HEK293 (cell line): ENCODE results near the gene STON2.

Source experiments
- CTCF ChIA-PET: fragments of 350-600 bp; formaldehyde crosslinking; extraction: SDS; loops from one replicate; lab custom pipeline; 2021; ENCODE audit warnings: antibody characterized with exemption; lab: Yijun Ruan, JAX
- POLR2A ChIA-PET: fragments of 300-600 bp; formaldehyde crosslinking; extraction: SDS; loops from one replicate; lab custom pipeline; 2020; ENCODE audit warnings: antibody characterized with exemption, inconsistent platforms; lab: Yijun Ruan, JAX
- H3K27ac ChIP-seq: fragments of 200-500 bp; sonication (Bioruptor generic); 2 replicates; pipeline ENCODE4 v1.5.1; 2014; ENCODE audit warnings: low read depth, low read length, control low read depth, inconsistent platforms; ENCODE audit errors: extremely low read depth
- H3K36me3 ChIP-seq, 2 experiments: fragments of 200-500 bp in 1 of 2; sonication (Bioruptor generic) in 1 of 2; 1 replicate in 1 of 2; 2 replicates in 1 of 2; pipeline ENCODE4 v1.5.1; 2014 to 2017; ENCODE audit warnings: inconsistent platforms in 2 of 2, low read length in 2 of 2; ENCODE audit not compliant: control insufficient read depth in 2 of 2, insufficient read depth in 1 of 2
- H3K4me1 ChIP-seq: fragments of 200-500 bp; sonication (Bioruptor generic); 2 replicates; pipeline ENCODE4 v1.5.1; 2014; ENCODE audit warnings: mild to moderate bottlenecking, low read length, inconsistent platforms; ENCODE audit not compliant: control insufficient read depth, insufficient read depth
- H3K4me3 ChIP-seq: 2 replicates; pipeline ENCODE4 v1.5.1; 2011; ENCODE audit warnings: low read depth, mild to moderate bottlenecking, control low read depth, low read length, moderate library complexity
- H3K9me3 ChIP-seq: fragments of 200-500 bp; sonication (Bioruptor generic); 2 replicates; pipeline ENCODE4 v1.5.1; 2014; ENCODE audit warnings: low read depth, low read length, inconsistent platforms; ENCODE audit not compliant: control insufficient read depth, insufficient read depth
- FEZF1 ChIP-seq: fragments of 450-650 bp; formaldehyde crosslinking; IDR thresholded peaks from 2 replicates; pipeline ENCODE4 v1.5.1; 2016; ENCODE audit warnings: missing biosample characterization, missing genetic modification characterization
- GLIS1 ChIP-seq: fragments of 450-650 bp; formaldehyde crosslinking; IDR thresholded peaks from 2 replicates; pipeline ENCODE4 v1.5.1; 2016; ENCODE audit warnings: missing biosample characterization, missing genetic modification characterization
- HOXD13 ChIP-seq: sonication (generic); formaldehyde crosslinking; IDR thresholded peaks from 2 replicates; pipeline ENCODE4 v1.8.0; 2022; ENCODE audit warnings: missing genetic modification reagents, borderline replicate concordance
- IKZF3 ChIP-seq: fragments of 450-650 bp; IDR thresholded peaks from 2 replicates; pipeline ENCODE4 v1.5.0; 2018; ENCODE audit warnings: missing biosample characterization, mild to moderate bottlenecking, missing genetic modification characterization, moderate library complexity
- KLF7 ChIP-seq: fragments of 450-650 bp; formaldehyde crosslinking; IDR thresholded peaks from 2 replicates; pipeline ENCODE4 v1.5.1; 2016; ENCODE audit warnings: missing biosample characterization, missing genetic modification characterization, borderline replicate concordance
- SP7 ChIP-seq: fragments of 450-650 bp; formaldehyde crosslinking; IDR thresholded peaks from 2 replicates; pipeline ENCODE4 v1.5.1; 2016; ENCODE audit warnings: missing biosample characterization, missing genetic modification characterization
- TRIM28 ChIP-seq: IDR thresholded peaks from 2 replicates; pipeline ENCODE4 v1.6.1; 2011; ENCODE audit warnings: low read length, control low read depth, borderline replicate concordance
- ZBTB20 ChIP-seq: fragments of 450-650 bp; formaldehyde crosslinking; IDR thresholded peaks from 2 replicates; pipeline ENCODE4 v1.5.1; 2016; ENCODE audit warnings: missing biosample characterization, missing genetic modification characterization
- ZBTB8A ChIP-seq: fragments of 450-650 bp; formaldehyde crosslinking; IDR thresholded peaks from 2 replicates; pipeline ENCODE4 v1.5.1; 2016; ENCODE audit warnings: missing biosample characterization, missing genetic modification characterization
- ZIC2 ChIP-seq: fragments of 450-650 bp; formaldehyde crosslinking; IDR thresholded peaks from 2 replicates; pipeline ENCODE4 v1.5.1; 2016; ENCODE audit warnings: missing biosample characterization, missing genetic modification characterization
- ZNF114 ChIP-seq: fragments of 450-650 bp; formaldehyde crosslinking; IDR thresholded peaks from 2 replicates; pipeline ENCODE4 v1.5.0; 2017; ENCODE audit warnings: missing biosample characterization, missing genetic modification characterization
- ZNF133 ChIP-seq: fragments of 450-650 bp; formaldehyde crosslinking; IDR thresholded peaks from 2 replicates; pipeline ENCODE4 v1.5.1; 2016; ENCODE audit warnings: missing biosample characterization, missing genetic modification characterization
- ZNF169 ChIP-seq: fragments of 450-650 bp; formaldehyde crosslinking; IDR thresholded peaks from 2 replicates; pipeline ENCODE4 v1.5.1; 2016; ENCODE audit warnings: missing biosample characterization, missing genetic modification characterization
- ZNF175 ChIP-seq: fragments of 450-650 bp; formaldehyde crosslinking; IDR thresholded peaks from 2 replicates; pipeline ENCODE4 v1.5.1; 2016; ENCODE audit warnings: missing biosample characterization, missing genetic modification characterization
- ZNF223 ChIP-seq: fragments of 450-650 bp; formaldehyde crosslinking; IDR thresholded peaks from 2 replicates; pipeline ENCODE4 v1.5.1; 2016; ENCODE audit warnings: missing biosample characterization, missing genetic modification characterization
- ZNF24 ChIP-seq: fragments of 450-650 bp; formaldehyde crosslinking; IDR thresholded peaks from 2 replicates; pipeline ENCODE4 v1.5.1; 2016; ENCODE audit warnings: missing biosample characterization, missing genetic modification characterization
- ZNF292 ChIP-seq: fragments of 450-650 bp; formaldehyde crosslinking; IDR thresholded peaks from 2 replicates; pipeline ENCODE4 v1.5.1; 2016; ENCODE audit warnings: low read depth, missing biosample characterization, missing genetic modification characterization, borderline replicate concordance
- ZNF311 ChIP-seq: fragments of 450-650 bp; formaldehyde crosslinking; IDR thresholded peaks from 2 replicates; pipeline ENCODE4 v1.5.1; 2017; ENCODE audit warnings: missing biosample characterization, missing genetic modification characterization, borderline replicate concordance
- ZNF404 ChIP-seq: fragments of 450-650 bp; formaldehyde crosslinking; IDR thresholded peaks from 2 replicates; pipeline ENCODE4 v1.5.1; 2017; ENCODE audit warnings: missing biosample characterization, missing genetic modification characterization
- ZNF600 ChIP-seq: fragments of 450-650 bp; formaldehyde crosslinking; IDR thresholded peaks from 2 replicates; pipeline ENCODE4 v1.5.1; 2016; ENCODE audit warnings: missing biosample characterization, missing genetic modification characterization
- ZNF664 ChIP-seq: fragments of 450-650 bp; formaldehyde crosslinking; IDR thresholded peaks from 2 replicates; pipeline ENCODE4 v1.5.1; 2016; ENCODE audit warnings: missing biosample characterization, missing genetic modification characterization
- ZNF692 ChIP-seq: fragments of 450-650 bp; formaldehyde crosslinking; IDR thresholded peaks from 2 replicates; pipeline ENCODE4 v1.5.1; 2016; ENCODE audit warnings: missing biosample characterization, missing genetic modification characterization
- ZNF843 ChIP-seq: fragments of 450-650 bp; formaldehyde crosslinking; IDR thresholded peaks from 2 replicates; pipeline ENCODE4 v1.5.1; 2016; ENCODE audit warnings: missing biosample characterization, missing genetic modification characterization
- ZSCAN30 ChIP-seq: fragments of 450-650 bp; IDR thresholded peaks from 2 replicates; pipeline ENCODE4 v1.5.1; 2018; ENCODE audit warnings: missing biosample characterization, mild to moderate bottlenecking, missing genetic modification characterization, moderate library complexity
- TF ChIP-seq, protein P1 (sequence below): fragments of 450-650 bp; IDR thresholded peaks from 2 replicates; pipeline ENCODE4 v1.5.1; 2018; ENCODE audit warnings: missing biosample characterization, mild to moderate bottlenecking, missing genetic modification characterization
- TF ChIP-seq, protein P2 (sequence below): fragments of 450-650 bp; formaldehyde crosslinking; IDR thresholded peaks from 2 replicates; pipeline ENCODE4 v1.5.1; 2016; ENCODE audit warnings: missing biosample characterization, missing genetic modification characterization
- TF ChIP-seq, protein P3 (sequence below): fragments of 450-650 bp; formaldehyde crosslinking; IDR thresholded peaks from 2 replicates; pipeline ENCODE4 v1.5.1; 2017; ENCODE audit warnings: missing biosample characterization, missing genetic modification characterization

Gene STON2

DNA sequence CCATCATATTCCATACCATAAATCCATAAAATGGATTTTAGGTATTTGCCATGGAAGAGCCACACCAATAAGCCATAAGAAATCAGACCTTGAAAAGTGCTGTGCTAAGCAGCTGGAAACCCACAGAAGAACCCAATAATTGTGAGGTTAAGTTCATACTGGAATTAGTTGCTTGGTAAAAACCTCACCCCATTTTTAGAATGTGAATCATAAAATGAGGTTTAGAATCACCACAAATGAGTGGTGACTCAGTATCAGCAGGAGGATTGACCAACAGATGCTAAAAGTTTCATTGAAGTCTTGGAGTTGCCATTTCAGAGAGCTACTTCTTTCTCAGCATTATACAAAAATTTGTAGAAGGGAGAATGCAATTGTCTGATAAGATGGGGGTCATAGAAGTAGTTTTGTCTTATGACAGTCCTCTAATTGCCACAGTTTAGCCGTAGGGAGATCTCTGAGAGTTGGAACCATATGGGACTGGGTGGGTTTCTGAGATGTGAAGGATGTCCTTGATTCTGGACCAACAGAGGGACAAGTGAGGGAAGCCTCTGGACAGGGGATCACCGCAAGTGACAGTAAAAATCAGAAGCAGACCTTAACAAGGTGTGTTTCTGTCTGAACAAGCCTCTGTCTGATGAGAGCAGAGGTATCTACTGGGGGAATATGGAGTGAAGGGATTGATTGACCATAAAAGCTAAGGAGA lies 1.4 kb upstream of the STON2 start:
- H3K9me3 ChIP-seq, result no peaks in the 10 kb centered on the region
- POLR2A ChIA-PET, result no interaction called here
- peaks cover 17% of the 10 kb centered on the region for H3K4me1 ChIP-seq
- peaks cover 0 to 10% of the 10 kb centered on the region in 2 experiments; a peak in 1 of 3 replicates for H3K36me3 ChIP-seq
- no peak overlapping the region for H3K4me3 ChIP-seq
- H3K27ac ChIP-seq, result no peak overlapping the region
- TF ChIP-seq ZNF223 (no peak), ZNF404 (tag by site-specific recombination) (no peak), ZNF133 (tag by site-specific recombination) (peak; percentile 16; the same call in 1 of the 2 replicates), ZNF114 (no peak), SP7 (tag by site-specific recombination) (peak; percentile 9; the same call in 1 of the 2 replicates), ZNF24 (tag by site-specific recombination) (0 out of 2 replicates have a peak, but pooled peaks have one; percentile 25)
- CTCF ChIA-PET, result no interaction called here

DNA sequence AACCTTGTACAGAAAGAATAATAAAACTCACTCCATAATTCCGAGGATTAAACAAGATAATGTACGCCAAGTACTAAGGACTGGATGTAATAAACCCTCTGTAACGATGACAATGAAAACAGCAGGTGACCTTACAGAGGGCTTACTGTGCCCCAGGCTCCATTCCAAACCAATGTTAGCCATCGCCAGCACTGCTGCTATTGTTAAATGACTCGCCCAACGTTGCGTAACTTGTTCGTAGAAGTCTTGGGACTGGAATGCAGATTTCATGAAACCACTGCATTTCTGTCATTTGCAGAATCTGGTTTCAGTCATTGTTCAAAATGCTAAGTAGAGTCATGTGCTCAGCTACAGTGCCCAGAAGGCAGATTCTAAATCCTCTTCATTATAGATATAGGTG lies 728 bp upstream of the STON2 start:
- Histone ChIP-seq H3K9me3 (no peaks in the 10 kb centered on the region), H3K27ac (no peak overlapping the region; the same call in 1 of the 2 replicates), H3K36me3 (peaks cover 0 to 13% of the 10 kb centered on the region in 2 experiments; a peak in 1 of 3 replicates), H3K4me3 (no peak overlapping the region), H3K4me1 (peaks cover 17% of the 10 kb centered on the region)
- ChIA-PET POLR2A (no interaction called here), CTCF (no interaction called here)
- TF ChIP-seq ZNF692 (tag by site-specific recombination) (0 out of 2 replicates have a peak, but pooled peaks have one; percentile 18), ZIC2 (peak; percentile 59), ZNF843 (tag by site-specific recombination) (peak; percentile 88), ZBTB8A (peak; percentile 67), ZNF292 (tag by site-specific recombination) (no peak), ZBTB20 (tag by site-specific recombination) (peak; percentile 13; the same call in 1 of the 2 replicates), ZNF169 (tag by site-specific recombination) (no peak), HOXD13 (peak; percentile 71; the same call in 1 of the 2 replicates), ZNF311 (tag by site-specific recombination) (no peak), TRIM28 (0 out of 2 replicates have a peak, but pooled peaks have one; percentile 33), SP7 (tag by site-specific recombination) (peak; percentile 22), ZNF600 (tag by site-specific recombination) (peak; percentile 55; the same call in 1 of the 2 replicates), GLIS1 (tag by site-specific recombination) (no peak), IKZF3 (tag by site-specific recombination) (0 out of 2 replicates have a peak, but pooled peaks have one; percentile 29), FEZF1 (peak; percentile 67), ZNF664 (tag by site-specific recombination) (no peak), KLF7 (tag by site-specific recombination) (peak; percentile 14; the same call in 1 of the 2 replicates), ZSCAN30 (tag by site-specific recombination) (peak; percentile 66), ZNF175 (tag by site-specific recombination) (no peak)
- TF ChIP-seq, protein P1, sequence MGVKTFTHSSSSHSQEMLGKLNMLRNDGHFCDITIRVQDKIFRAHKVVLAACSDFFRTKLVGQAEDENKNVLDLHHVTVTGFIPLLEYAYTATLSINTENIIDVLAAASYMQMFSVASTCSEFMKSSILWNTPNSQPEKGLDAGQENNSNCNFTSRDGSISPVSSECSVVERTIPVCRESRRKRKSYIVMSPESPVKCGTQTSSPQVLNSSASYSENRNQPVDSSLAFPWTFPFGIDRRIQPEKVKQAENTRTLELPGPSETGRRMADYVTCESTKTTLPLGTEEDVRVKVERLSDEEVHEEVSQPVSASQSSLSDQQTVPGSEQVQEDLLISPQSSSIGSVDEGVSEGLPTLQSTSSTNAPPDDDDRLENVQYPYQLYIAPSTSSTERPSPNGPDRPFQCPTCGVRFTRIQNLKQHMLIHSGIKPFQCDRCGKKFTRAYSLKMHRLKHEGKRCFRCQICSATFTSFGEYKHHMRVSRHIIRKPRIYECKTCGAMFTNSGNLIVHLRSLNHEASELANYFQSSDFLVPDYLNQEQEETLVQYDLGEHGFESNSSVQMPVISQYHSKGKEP (tag by site-specific recombination), result peak; percentile 74
- TF ChIP-seq, protein P2, sequence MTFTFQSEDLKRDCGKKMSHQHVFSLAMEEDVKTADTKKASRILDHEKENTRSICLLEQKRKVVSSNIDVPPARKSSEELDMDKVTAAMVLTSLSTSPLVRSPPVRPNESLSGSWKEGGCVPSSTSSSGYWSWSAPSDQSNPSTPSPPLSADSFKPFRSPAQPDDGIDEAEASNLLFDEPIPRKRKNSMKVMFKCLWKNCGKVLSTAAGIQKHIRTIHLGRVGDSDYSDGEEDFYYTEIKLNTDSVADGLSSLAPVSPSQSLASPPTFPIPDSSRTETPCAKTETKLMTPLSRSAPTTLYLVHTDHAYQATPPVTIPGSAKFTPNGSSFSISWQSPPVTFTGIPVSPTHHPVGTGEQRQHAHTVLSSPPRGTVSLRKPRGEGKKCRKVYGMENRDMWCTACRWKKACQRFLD (tag by site-specific recombination), result no peak
- TF ChIP-seq, protein P3, sequence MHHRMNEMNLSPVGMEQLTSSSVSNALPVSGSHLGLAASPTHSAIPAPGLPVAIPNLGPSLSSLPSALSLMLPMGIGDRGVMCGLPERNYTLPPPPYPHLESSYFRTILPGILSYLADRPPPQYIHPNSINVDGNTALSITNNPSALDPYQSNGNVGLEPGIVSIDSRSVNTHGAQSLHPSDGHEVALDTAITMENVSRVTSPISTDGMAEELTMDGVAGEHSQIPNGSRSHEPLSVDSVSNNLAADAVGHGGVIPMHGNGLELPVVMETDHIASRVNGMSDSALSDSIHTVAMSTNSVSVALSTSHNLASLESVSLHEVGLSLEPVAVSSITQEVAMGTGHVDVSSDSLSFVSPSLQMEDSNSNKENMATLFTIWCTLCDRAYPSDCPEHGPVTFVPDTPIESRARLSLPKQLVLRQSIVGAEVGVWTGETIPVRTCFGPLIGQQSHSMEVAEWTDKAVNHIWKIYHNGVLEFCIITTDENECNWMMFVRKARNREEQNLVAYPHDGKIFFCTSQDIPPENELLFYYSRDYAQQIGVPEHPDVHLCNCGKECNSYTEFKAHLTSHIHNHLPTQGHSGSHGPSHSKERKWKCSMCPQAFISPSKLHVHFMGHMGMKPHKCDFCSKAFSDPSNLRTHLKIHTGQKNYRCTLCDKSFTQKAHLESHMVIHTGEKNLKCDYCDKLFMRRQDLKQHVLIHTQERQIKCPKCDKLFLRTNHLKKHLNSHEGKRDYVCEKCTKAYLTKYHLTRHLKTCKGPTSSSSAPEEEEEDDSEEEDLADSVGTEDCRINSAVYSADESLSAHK (tag by site-specific recombination), result peak; percentile 71
